Keratinocyte (primary cell): ENCODE measurements around the gene GAPVD1. TPM values are rescaled to one million over a fixed set of nuclear protein-coding genes. Genes with fewer than 3 reads are reported as not detected.
"Not testable (repeated sequence)": the region's sequence is repeated elsewhere in the genome, so short reads cannot be mapped to it uniquely, and the experiment has no call there.

Source experiments
- DNase-seq: peaks from one replicate; pipeline ENCODE4 v3.0.0-alpha.2; 2011; ENCODE audit warnings: low read depth, missing footprints, low spot score
- FAIRE-seq: peaks from 2 replicates; lab custom pipeline; 2011; peaks lifted over from hg19 to GRCh38; lab: Jason Lieb, UNC
- H2AFZ ChIP-seq: 2 replicates; pipeline ENCODE4 v1.6.0; 2012; ENCODE audit warnings: low read length, control low read depth, inconsistent platforms; ENCODE audit not compliant: control insufficient read depth
- H3K27ac ChIP-seq: 2 replicates; pipeline ENCODE4 v1.5.1; 2011; ENCODE audit warnings: low read length; ENCODE audit not compliant: control insufficient read depth, insufficient read depth
- H3K27me3 ChIP-seq: 3 replicates; pipeline ENCODE4 v1.6.0; 2011; ENCODE audit warnings: low read length; ENCODE audit not compliant: control insufficient read depth, insufficient read depth; ENCODE audit errors: extremely low read depth
- H3K36me3 ChIP-seq, 2 experiments: 2 replicates in 1 of 2; 3 replicates in 1 of 2; pipeline ENCODE4 v1.5.1; 2011; ENCODE audit warnings: low read length in 2 of 2, mild to moderate bottlenecking in 1 of 2; ENCODE audit not compliant: control insufficient read depth in 2 of 2, insufficient read depth in 2 of 2; ENCODE audit errors: extremely low read depth in 1 of 2
- H3K4me1 ChIP-seq: 3 replicates; pipeline ENCODE4 v1.5.1; 2011; ENCODE audit warnings: low read length; ENCODE audit not compliant: control insufficient read depth, insufficient read depth; ENCODE audit errors: extremely low read depth
- H3K4me2 ChIP-seq: 3 replicates; pipeline ENCODE4 v1.6.0; 2011; ENCODE audit warnings: low read depth, low read length; ENCODE audit not compliant: control insufficient read depth, insufficient read depth; ENCODE audit errors: extremely low read depth
- H3K4me3 ChIP-seq, 3 experiments: fragments of 200-600 bp in 1 of 3; sonication (generic) in 1 of 3; 2 replicates in 2 of 3; 3 replicates in 1 of 3; pipeline ENCODE4 v1.5.1; 2011 to 2016; ENCODE audit warnings: low read length in 3 of 3, mild to moderate bottlenecking in 3 of 3, control low read depth in 2 of 3, inconsistent platforms in 1 of 3, low read depth in 1 of 3, mixed read lengths in 1 of 3, mixed run types in 1 of 3, moderate library complexity in 1 of 3; ENCODE audit not compliant: control insufficient read depth in 2 of 3, insufficient read depth in 2 of 3; ENCODE audit errors: extremely low read depth in 1 of 3
- H3K79me2 ChIP-seq: 2 replicates; pipeline ENCODE4 v1.6.0; 2012; ENCODE audit warnings: low read length; ENCODE audit not compliant: control insufficient read depth, insufficient read depth
- H3K9ac ChIP-seq: 3 replicates; pipeline ENCODE4 v1.6.0; 2011; ENCODE audit warnings: low read length; ENCODE audit not compliant: control insufficient read depth, insufficient read depth; ENCODE audit errors: extremely low read depth
- H3K9me1 ChIP-seq: 3 replicates; pipeline ENCODE4 v1.6.0; 2011; ENCODE audit warnings: low read length; ENCODE audit not compliant: control insufficient read depth, insufficient read depth; ENCODE audit errors: extremely low read depth
- H3K9me3 ChIP-seq: 2 replicates; pipeline ENCODE4 v1.5.1; 2012; ENCODE audit warnings: low read depth, low read length; ENCODE audit not compliant: control insufficient read depth
- H4K20me1 ChIP-seq: 3 replicates; pipeline ENCODE4 v1.6.0; 2011; ENCODE audit warnings: low read length; ENCODE audit not compliant: control insufficient read depth, insufficient read depth; ENCODE audit errors: extremely low read depth
- CTCF ChIP-seq, 3 experiments: IDR thresholded peaks in 1 of 3; conservative IDR thresholded peaks in 1 of 3; optimal IDR thresholded peaks in 1 of 3; 2 replicates in 2 of 3; 3 replicates in 1 of 3; pipeline versions ENCODE3 to v1.5.1; 2011; ENCODE audit warnings: low read length in 3 of 3, mild to moderate bottlenecking in 3 of 3, moderate library complexity in 2 of 3, control low read depth in 1 of 3, inconsistent platforms in 1 of 3; ENCODE audit not compliant: insufficient read depth in 2 of 3; ENCODE audit errors: extremely low read depth in 1 of 3
- EZH2 ChIP-seq: IDR thresholded peaks from one replicate; pipeline ENCODE4 v1.6.1; 2012; ENCODE audit warnings: inconsistent platforms, mild to moderate bottlenecking, low read length, moderate library complexity
- dilution Hi-C: fragments of 300-500 bp; cut with MboI; formaldehyde crosslinking; loops from one replicate; pipeline ENCODE4 v1.7.0; 2020; ENCODE audit warnings: low sequenced_read_pairs; ENCODE audit not compliant: extremely low pct_ligation_motif_present
- polyA plus RNA-seq, 5 experiments: library from polyadenylated mRNA; depleted of rRNA in 3 of 5; stranded (reverse) in 3 of 5; stranded (forward) in 1 of 5; unstranded in 1 of 5; fragments of >200 nt; gene quantifications; 1 replicate in 1 of 5; 2 replicates in 3 of 5; 3 replicates in 1 of 5; pipeline versions ENCODE4 v1.2.1 to v1.2.3, GENCODE V29; 2011 to 2012; ENCODE audit warnings: missing spikeins in 2 of 5, low read depth in 1 of 5, low replicate concordance in 1 of 5

GAPVD1 gene
- polyA plus RNA-seq, 1 donor (not counting 4 experiments of a cell fraction or from before 2014, with no cell fraction given) = 23.2 TPM

GRCh38 chr9:125260561-125260960 is 1.1 kb upstream of the GAPVD1 start:
- peaks cover 39% of the 10 kb centered on the region for H3K79me2 ChIP-seq
- H3K27me3 ChIP-seq = no peaks in the 10 kb centered on the region
- H3K9me1 ChIP-seq = no peaks in the 10 kb centered on the region
- H3K9me3 ChIP-seq = no peaks in the 10 kb centered on the region
- H3K4me1 ChIP-seq = peaks cover 10% of the 10 kb centered on the region
- no peak overlapping the region for H3K27ac ChIP-seq
- no peak overlapping the region for H3K9ac ChIP-seq
- no peaks in the 10 kb centered on the region for H4K20me1 ChIP-seq
- no peak overlapping the region for H3K4me2 ChIP-seq
- no peak overlapping the region for H3K4me3 ChIP-seq
- no peaks in the 10 kb centered on the region for H3K36me3 ChIP-seq
- no peak overlapping the region for H2AFZ ChIP-seq
- no peak for TF ChIP-seq EZH2
- no peak for FAIRE-seq
- DNase-seq = no peak
- dilution Hi-C loops = no loop called here

GRCh38 chr9:125262294-125262991 is 817 bp downstream of the GAPVD1 start:
- no peak for FAIRE-seq
- H3K36me3 ChIP-seq = no peaks in the 10 kb centered on the region
- peaks cover 10% of the 10 kb centered on the region for H3K4me1 ChIP-seq
- peaks cover 51% of the 10 kb centered on the region for H3K79me2 ChIP-seq
- TF ChIP-seq CTCF (optimal IDR thresholded peaks at IDR 0.05 in 1 of 3, IDR thresholded peaks at IDR 0.05 in 1 of 3, conservative IDR thresholded peaks at IDR 0.05 in 1 of 3; ENCODE audit: extremely low read depth in 1 of 3, insufficient read depth in 2 of 3, low read length in 3 of 3) = no peak
- TF ChIP-seq EZH2 = no peak
- peak overlapping the region; percentile 87 for H3K9ac ChIP-seq
- no peak for DNase-seq
- H3K27me3 ChIP-seq = no peaks in the 10 kb centered on the region
- no peaks in the 10 kb centered on the region for H3K9me3 ChIP-seq
- H2AFZ ChIP-seq = peak overlapping the region; percentile 95
- H3K9me1 ChIP-seq = no peaks in the 10 kb centered on the region
- no peaks in the 10 kb centered on the region for H4K20me1 ChIP-seq
- peak overlapping the region; percentile 90 for H3K27ac ChIP-seq
- dilution Hi-C loops = no loop called here
- peak overlapping the region; percentile 77 to 85 (median 85) for H3K4me3 ChIP-seq
- H3K4me2 ChIP-seq = peak overlapping the region; percentile 98

GRCh38 chr9:125264068-125264467 is 2.4 kb downstream of the GAPVD1 start:
- H3K4me2 ChIP-seq, H3K36me3 ChIP-seq, H3K4me1 ChIP-seq, H3K4me3 ChIP-seq, H3K9me3 ChIP-seq, DNase-seq, H3K27ac ChIP-seq, H2AFZ ChIP-seq, H3K9ac ChIP-seq, H3K9me1 ChIP-seq, FAIRE-seq, H4K20me1 ChIP-seq, dilution Hi-C loops, H3K27me3 ChIP-seq: not testable (repeated sequence)
- peaks cover 67% of the 10 kb centered on the region for H3K79me2 ChIP-seq
